Stomach (tissue), 9 donors: Measurements from ENCODE around the gene GNAS. TPM values are rescaled to one million over a fixed set of nuclear protein-coding genes. Genes with fewer than 3 reads are reported as not detected.

Experiments used
- DNase-seq, 2 donors: peaks; one replicate each; pipeline versions ENCODE4 v3.0.0 to v3.0.0-alpha.2; 2013 to 2019
- H3K27ac ChIP-seq, 5 donors: fragments of 200-600 bp in 4 of 5; sonication (generic) in 4 of 5; one replicate each; pipeline ENCODE4 v1.5.1; 2013 to 2019; ENCODE audit warnings: mild to moderate bottlenecking in 1 of 5, moderate library complexity in 1 of 5
- H3K27me3 ChIP-seq, 3 donors: fragments of 200-600 bp; sonication (generic); one replicate each; pipeline ENCODE4 v1.5.1; 2017 to 2019; ENCODE audit warnings: mixed run types in 1 of 3
- H3K36me3 ChIP-seq, 4 donors: fragments of 200-600 bp; sonication (generic); 1 replicate in 3 of 4; 2 replicates in 1 of 4; pipeline ENCODE4 v1.5.1; 2016 to 2019
- H3K4me1 ChIP-seq, 4 donors: fragments of 200-600 bp; sonication (generic); one replicate each; pipeline ENCODE4 v1.5.1; 2016 to 2019
- H3K4me3 ChIP-seq, 4 donors: fragments of 200-600 bp; sonication (generic) in 3 of 4; one replicate each; pipeline ENCODE4 v1.5.1; 2016 to 2019; ENCODE audit warnings: mild to moderate bottlenecking in 1 of 4
- H3K9me3 ChIP-seq, 4 donors: fragments of 200-600 bp; sonication (generic); one replicate each; pipeline ENCODE4 v1.5.1; 2016 to 2019
- EP300 ChIP-seq: sonication (generic); formaldehyde crosslinking; IDR thresholded peaks from one replicate; pipeline ENCODE4 v1.6.1; 2017; ENCODE audit warnings: antibody characterized with exemption
- POLR2A ChIP-seq, 4 donors: fragments of 450-650 bp; IDR thresholded peaks; one replicate each; pipeline ENCODE4 v1.6.1; 2016; ENCODE audit warnings: antibody characterized with exemption in 4 of 4, control low read depth in 2 of 4, mild to moderate bottlenecking in 1 of 4, moderate library complexity in 1 of 4
- POLR2AphosphoS5 ChIP-seq, 3 donors: sonication (generic); formaldehyde crosslinking; IDR thresholded peaks; one replicate each; pipeline ENCODE4 v1.6.1; 2016; ENCODE audit warnings: antibody characterized with exemption in 3 of 3
- WGBS, 5 donors: extraction: QIAGEN DNeasy Blood & Tissue Kit in 3 of 5; methylation state at CpG; one replicate each; pipeline versions ENCODE4 v1.1.5 to v1.1.7; 2013 to 2018; 5-methylcytosine and 5-hydroxymethylcytosine counted together
- intact Hi-C: fragments of 100-400 bp; cut with DNase I; formaldehyde crosslinking; loops from one replicate; pipeline ENCODE4 v1.15.1; 2023; ENCODE audit warnings: low total_unique reads
- polyA plus RNA-seq, 3 donors: library from polyadenylated mRNA; stranded (reverse); fragments of 200-250 nt; gene quantifications; one replicate each; pipeline ENCODE4 v1.2.3, GENCODE V29; 2013
- total RNA-seq, 5 donors: library from RNA; depleted of rRNA; stranded (reverse); fragments of >200 nt; gene quantifications; one replicate each; pipeline versions ENCODE4 v1.1.0 to v1.2.3, GENCODE V29; 2014 to 2016
- TF ChIP-seq, protein P1 (sequence below), 7 experiments: fragments of 450-650 bp in 4 of 7; fragments of 200-600 bp in 3 of 7; sonication (generic) in 3 of 7; IDR thresholded peaks; one replicate each; pipeline ENCODE4 v1.5.1; 2016 to 2019; ENCODE audit warnings: antibody characterized with exemption in 7 of 7, control low read depth in 2 of 7, mild to moderate bottlenecking in 1 of 7
- donor health status: healthy with polysubstance abuse.
- donor health status: Bipolar disorder and iron deficiency.
- donor health status: healthy.

The GNAS gene
- total and polyA plus RNA-seq, 8 donors, result 306 to 1,010 (median 704) TPM

- H3K4me1 ChIP-seq, result no peaks in the 10 kb centered on the region
- no peak for TF ChIP-seq POLR2A (IDR thresholded peaks at IDR 0.05)
- TF ChIP-seq, protein P1, sequence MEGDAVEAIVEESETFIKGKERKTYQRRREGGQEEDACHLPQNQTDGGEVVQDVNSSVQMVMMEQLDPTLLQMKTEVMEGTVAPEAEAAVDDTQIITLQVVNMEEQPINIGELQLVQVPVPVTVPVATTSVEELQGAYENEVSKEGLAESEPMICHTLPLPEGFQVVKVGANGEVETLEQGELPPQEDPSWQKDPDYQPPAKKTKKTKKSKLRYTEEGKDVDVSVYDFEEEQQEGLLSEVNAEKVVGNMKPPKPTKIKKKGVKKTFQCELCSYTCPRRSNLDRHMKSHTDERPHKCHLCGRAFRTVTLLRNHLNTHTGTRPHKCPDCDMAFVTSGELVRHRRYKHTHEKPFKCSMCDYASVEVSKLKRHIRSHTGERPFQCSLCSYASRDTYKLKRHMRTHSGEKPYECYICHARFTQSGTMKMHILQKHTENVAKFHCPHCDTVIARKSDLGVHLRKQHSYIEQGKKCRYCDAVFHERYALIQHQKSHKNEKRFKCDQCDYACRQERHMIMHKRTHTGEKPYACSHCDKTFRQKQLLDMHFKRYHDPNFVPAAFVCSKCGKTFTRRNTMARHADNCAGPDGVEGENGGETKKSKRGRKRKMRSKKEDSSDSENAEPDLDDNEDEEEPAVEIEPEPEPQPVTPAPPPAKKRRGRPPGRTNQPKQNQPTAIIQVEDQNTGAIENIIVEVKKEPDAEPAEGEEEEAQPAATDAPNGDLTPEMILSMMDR (IDR thresholded peaks at IDR 0.05), result no peak
- H3K27me3 ChIP-seq, result peaks cover 0 to 31% (median 5%) of the 10 kb centered on the region in 3 donors
- no peaks in the 10 kb centered on the region for H3K36me3 ChIP-seq
- intact Hi-C loops, result loop anchor here (10.0 kb wide), 1 partner anchor 590 kb away; no protein-coding TSS in a partner anchor
- no peak overlapping the region for H3K4me3 ChIP-seq
- DNase-seq, result no peak
- H3K27ac ChIP-seq, result no peak overlapping the region
- WGBS, 5 donors, result 34 to 44% (median 41%) methylated on average over 2 of the region's 2 CpGs
- H3K9me3 ChIP-seq, result no peaks in the 10 kb centered on the region
These were observed 11.8 kb downstream of the GNAS start for GRCh38 chr20:58864346-58864745.

DNA sequence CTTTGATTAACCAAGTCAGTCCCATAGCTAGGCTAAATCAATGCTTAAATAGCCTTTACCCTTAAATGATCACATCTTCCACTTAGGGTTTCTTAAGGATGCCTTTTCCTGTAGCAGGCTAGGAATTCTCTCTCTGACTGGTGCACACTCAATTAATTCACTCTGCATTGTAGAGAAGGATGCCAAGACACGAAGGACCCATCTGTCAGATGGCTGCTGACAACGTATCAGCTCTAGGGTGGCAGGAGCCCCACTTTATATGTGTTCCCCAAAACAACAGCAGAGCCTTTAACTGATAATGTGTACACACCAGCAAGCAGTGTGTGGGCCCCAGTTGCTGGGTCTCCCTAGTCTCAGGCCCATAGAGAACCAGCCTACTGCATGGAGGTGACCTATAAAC lies 13.3 kb downstream of the GNAS start:
- H3K27me3 ChIP-seq, result peaks cover 0 to 17% (median 0%) of the 10 kb centered on the region in 3 donors
- H3K4me1 ChIP-seq, result peaks cover 0 to 4% (median 0%) of the 10 kb centered on the region in 4 donors
- TF ChIP-seq POLR2A (IDR thresholded peaks at IDR 0.05) (no peak), EP300 (no peak), POLR2AphosphoS5 (IDR thresholded peaks at IDR 0.05) (no peak)
- TF ChIP-seq, protein P1 (IDR thresholded peaks at IDR 0.05), result no peak
- H3K36me3 ChIP-seq, result no peaks in the 10 kb centered on the region
- intact Hi-C loops, result loop anchor here (10.0 kb wide), 1 partner anchor 589 kb away; no protein-coding TSS in a partner anchor
- H3K4me3 ChIP-seq, result no peak overlapping the region
- 82 to 93% (median 86%) methylated on average over 2 of the region's 2 CpGs for WGBS, 5 donors
- H3K27ac ChIP-seq, result no peak overlapping the region
- H3K9me3 ChIP-seq, result no peaks in the 10 kb centered on the region
- DNase-seq, result no peak

DNA sequence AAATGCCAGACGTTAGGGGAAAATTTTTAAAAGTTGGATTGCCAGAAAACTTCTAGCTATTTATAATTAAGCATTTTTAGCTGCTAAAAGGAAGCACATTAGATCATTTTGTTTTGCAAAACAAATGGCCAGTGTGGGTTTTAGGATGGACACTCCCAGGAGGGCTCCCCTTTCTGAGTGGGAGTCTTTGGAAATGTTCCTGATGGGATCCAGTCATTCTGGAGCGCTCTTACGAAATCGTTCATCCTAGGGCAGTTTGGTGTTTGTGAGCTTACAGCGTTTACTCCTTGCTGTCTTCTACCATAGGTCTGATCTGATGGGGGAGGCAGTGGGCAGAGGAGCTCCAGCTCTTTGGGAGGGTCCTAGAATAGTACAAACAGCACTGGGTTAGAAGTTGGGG lies 14.7 kb downstream of the GNAS start:
- H3K27me3 ChIP-seq, result peaks cover 0 to 9% (median 0%) of the 10 kb centered on the region in 3 donors
- no peak overlapping the region for H3K4me3 ChIP-seq
- TF ChIP-seq EP300, result no peak
- TF ChIP-seq, protein P1 (IDR thresholded peaks at IDR 0.05), result no peak
- TF ChIP-seq POLR2A (IDR thresholded peaks at IDR 0.05), result no peak
- no peak for TF ChIP-seq POLR2AphosphoS5 (IDR thresholded peaks at IDR 0.05)
- DNase-seq, result peak in 1 of 2 donors; percentile 34
- no peaks in the 10 kb centered on the region for H3K36me3 ChIP-seq
- intact Hi-C loops, result loop anchor here (10.0 kb wide), 1 partner anchor 588 kb away; no protein-coding TSS in a partner anchor
- no peak overlapping the region for H3K27ac ChIP-seq
- H3K4me1 ChIP-seq, result peaks cover 0 to 4% (median 0%) of the 10 kb centered on the region in 4 donors
- H3K9me3 ChIP-seq, result no peaks in the 10 kb centered on the region
- 59 to 73% (median 70%) methylated on average over 5 of the region's 5 CpGs for whole genome bisulfite sequencing, 5 donors

DNA sequence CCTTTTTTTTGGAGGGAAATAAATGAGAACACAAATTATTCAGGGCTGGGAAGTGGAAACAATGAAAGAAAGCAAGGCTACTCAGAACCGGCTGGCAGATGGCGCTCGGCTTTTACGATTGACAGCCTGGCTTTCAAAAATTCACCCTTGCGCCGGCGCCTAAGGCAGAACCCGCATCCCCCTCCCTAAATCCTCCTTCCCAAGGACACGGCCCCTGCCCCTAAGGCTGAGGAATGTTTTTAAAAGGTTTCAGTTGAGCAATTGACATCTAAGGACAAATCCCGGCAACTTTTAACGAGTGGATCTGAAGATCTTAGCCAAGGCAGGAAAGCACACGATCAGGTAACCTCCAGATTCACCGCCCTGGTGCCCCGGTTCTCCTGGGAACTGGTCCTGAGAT lies 16.3 kb downstream of the GNAS start:
- DNase-seq, result peak in 1 of 2 donors; percentile 60
- Histone ChIP-seq H3K36me3 (no peaks in the 10 kb centered on the region), H3K27ac (no peak overlapping the region), H3K9me3 (no peaks in the 10 kb centered on the region), H3K4me3 (no peak overlapping the region), H3K27me3 (no peaks in the 10 kb centered on the region), H3K4me1 (peaks cover 0 to 4% (median 0%) of the 10 kb centered on the region in 4 donors)
- intact Hi-C loops, result loop anchor here (10.0 kb wide), 1 partner anchor 586 kb away; no protein-coding TSS in a partner anchor
- TF ChIP-seq EP300 (no peak), POLR2A (IDR thresholded peaks at IDR 0.05) (no peak), POLR2AphosphoS5 (IDR thresholded peaks at IDR 0.05) (no peak)
- TF ChIP-seq, protein P1 (IDR thresholded peaks at IDR 0.05), result no peak
- WGBS, 5 donors, result 43 to 58% (median 49%) methylated on average over 14 of the region's 14 CpGs
